Measurements from ENCODE around the gene MAU2. TPM values are rescaled to one million over a fixed set of nuclear protein-coding genes. Genes with fewer than 3 reads are reported as not detected.

Gene MAU2
- total and polyA plus RNA-seq, 4 donors, result 7.5 to 31.0 (median 17.9) TPM

GRCh38 chr19:19285686-19286085 is 34.9 kb upstream of the MAU2 start:
- Histone ChIP-seq H3K27me3 (ENCODE audit: control insufficient read depth in 4 of 4, insufficient read depth in 4 of 4, low read length in 3 of 4) (no peaks in the 10 kb centered on the region), H3K9me3 (ENCODE audit: control insufficient read depth in 4 of 4, low read length in 3 of 4) (no peaks in the 10 kb centered on the region), H3K4me1 (ENCODE audit: control insufficient read depth in 4 of 4, insufficient read depth in 4 of 4, low read length in 3 of 4) (no peaks in the 10 kb centered on the region), H3K27ac (ENCODE audit: low read depth in 1 of 2, low read length in 2 of 2) (no peak overlapping the region), H3K9ac (ENCODE audit: low read depth in 1 of 2, low read length in 2 of 2) (no peak overlapping the region), H3K4me3 (ENCODE audit: low read depth in 1 of 3, low read length in 3 of 3) (no peak overlapping the region), H3K36me3 (ENCODE audit: control insufficient read depth in 4 of 4, insufficient read depth in 3 of 4, low read depth in 1 of 4, low read length in 3 of 4) (peaks cover 4 to 32% (median 13%) of the 10 kb centered on the region in 4 donors)
- DNase-seq (ENCODE audit: low spot score), result no peak
- TF ChIP-seq RXRA (IDR thresholded peaks at IDR 0.05) (no peak), JUND (IDR thresholded peaks at IDR 0.05) (no peak), ZBTB33 (IDR thresholded peaks at IDR 0.05) (no peak), CTCF (IDR thresholded peaks at IDR 0.05; ENCODE audit: low read depth, low read length, missing input control) (no peak), FOXA1 (IDR thresholded peaks at IDR 0.05) (no peak), FOXA2 (IDR thresholded peaks at IDR 0.05) (no peak), SP1 (IDR thresholded peaks at IDR 0.05) (no peak), YY1 (IDR thresholded peaks at IDR 0.05) (no peak), GABPA (IDR thresholded peaks at IDR 0.05 in 1 of 2, conservative IDR thresholded peaks at IDR 0.05 in 1 of 2) (no peak), HNF4G (IDR thresholded peaks at IDR 0.05) (no peak), NR2F2 (IDR thresholded peaks at IDR 0.05) (no peak)
- WGBS, result 98% methylated on average over 10 of the region's 10 CpGs

GRCh38 chr19:19292607-19293006 is 28.0 kb upstream of the MAU2 start:
- Histone ChIP-seq H3K27ac (ENCODE audit: low read depth in 1 of 2, low read length in 2 of 2) (no peak overlapping the region), H3K9ac (ENCODE audit: low read depth in 1 of 2, low read length in 2 of 2) (no peak overlapping the region), H3K36me3 (ENCODE audit: control insufficient read depth in 4 of 4, insufficient read depth in 3 of 4, low read depth in 1 of 4, low read length in 3 of 4) (peaks cover 2 to 15% (median 6%) of the 10 kb centered on the region in 4 donors), H3K4me3 (ENCODE audit: low read depth in 1 of 3, low read length in 3 of 3) (no peak overlapping the region), H3K9me3 (ENCODE audit: control insufficient read depth in 4 of 4, low read length in 3 of 4) (no peaks in the 10 kb centered on the region), H3K4me1 (ENCODE audit: control insufficient read depth in 4 of 4, insufficient read depth in 4 of 4, low read length in 3 of 4) (peaks cover 8 to 15% (median 11%) of the 10 kb centered on the region in 4 donors), H3K27me3 (ENCODE audit: control insufficient read depth in 4 of 4, insufficient read depth in 4 of 4, low read length in 3 of 4) (no peaks in the 10 kb centered on the region)
- TF ChIP-seq FOXA1 (IDR thresholded peaks at IDR 0.05) (no peak), YY1 (IDR thresholded peaks at IDR 0.05) (no peak), RXRA (IDR thresholded peaks at IDR 0.05) (no peak), RAD21 (IDR thresholded peaks at IDR 0.05) (no peak), EGR1 (IDR thresholded peaks at IDR 0.05; ENCODE audit: low read depth in 2 of 2) (no peak), FOXA2 (IDR thresholded peaks at IDR 0.05) (no peak), JUND (IDR thresholded peaks at IDR 0.05) (no peak)
- WGBS, result 98% methylated on average over 5 of the region's 5 CpGs
- DNase-seq (ENCODE audit: low spot score), result no peak

- Histone ChIP-seq H3K27ac (ENCODE audit: low read depth in 1 of 2, low read length in 2 of 2) (peak overlapping the region in 1 of 2 donors; percentile 3), H3K9ac (ENCODE audit: low read depth in 1 of 2, low read length in 2 of 2) (no peak overlapping the region), H3K9me3 (ENCODE audit: control insufficient read depth in 4 of 4, low read length in 3 of 4) (no peaks in the 10 kb centered on the region), H3K4me3 (ENCODE audit: low read depth in 1 of 3, low read length in 3 of 3) (no peak overlapping the region), H3K27me3 (ENCODE audit: control insufficient read depth in 4 of 4, insufficient read depth in 4 of 4, low read length in 3 of 4) (no peaks in the 10 kb centered on the region), H3K4me1 (ENCODE audit: control insufficient read depth in 4 of 4, insufficient read depth in 4 of 4, low read length in 3 of 4) (peaks cover 8 to 19% (median 15%) of the 10 kb centered on the region in 4 donors), H3K36me3 (ENCODE audit: control insufficient read depth in 4 of 4, insufficient read depth in 3 of 4, low read depth in 1 of 4, low read length in 3 of 4) (peaks cover 2 to 12% (median 5%) of the 10 kb centered on the region in 4 donors)
- no peak for DNase-seq (ENCODE audit: low spot score)
- TF ChIP-seq HNF4A (conservative IDR thresholded peaks at IDR 0.05) (peak; percentile 41 to 51), RAD21 (IDR thresholded peaks at IDR 0.05) (peak in 1 of 2 donors; percentile 20), SP1 (IDR thresholded peaks at IDR 0.05) (peak; percentile 42), RXRA (IDR thresholded peaks at IDR 0.05) (peak; percentile 74 to 75), HNF4G (IDR thresholded peaks at IDR 0.05) (no peak)
- WGBS, result 54% methylated on average over 4 of the region's 4 CpGs
These were observed 25.7 kb upstream of the MAU2 start for GRCh38 chr19:19294914-19295313.
